ENCODE data around the gene ABLIM1.
A peak's percentile ranks its signal among the peaks of the same experiment; 100 is the strongest.

The ABLIM1 gene

GRCh38 chr10:114526126-114526503, 132.0 kb downstream of the ABLIM1 start:
- DNase-seq (ENCODE audit: extremely low read depth, low read depth), result no peak

GRCh38 chr10:114525368-114525949, 132.6 kb downstream of the ABLIM1 start:
- DNase-seq (ENCODE audit: extremely low read depth, low read depth), result no peak
- TF ChIP-seq CTCF (IDR thresholded peaks at IDR 0.05; ENCODE audit: low read depth, low read length), result no peak

More at GRCh38 chr10:114526126-114526503, 132.0 kb downstream of the ABLIM1 start:
- TF ChIP-seq CTCF (IDR thresholded peaks at IDR 0.05; ENCODE audit: low read depth, low read length), result no peak

GRCh38 chr10:114523876-114524275, 134.2 kb downstream of the ABLIM1 start:
- no peak for TF ChIP-seq CTCF (IDR thresholded peaks at IDR 0.05; ENCODE audit: low read depth, low read length)
- no peak for DNase-seq (ENCODE audit: extremely low read depth, low read depth)

GRCh38 chr10:114521255-114521654, 136.8 kb downstream of the ABLIM1 start:
- DNase-seq (ENCODE audit: extremely low read depth, low read depth), result no peak
- no peak for TF ChIP-seq CTCF (IDR thresholded peaks at IDR 0.05; ENCODE audit: low read depth, low read length)

GRCh38 chr10:114520453-114520852, 137.6 kb downstream of the ABLIM1 start:
- peak; percentile 52 for DNase-seq (ENCODE audit: extremely low read depth, low read depth)

GRCh38 chr10:114519756-114520293, 138.2 kb downstream of the ABLIM1 start:
- no peak for DNase-seq (ENCODE audit: extremely low read depth, low read depth)
- TF ChIP-seq CTCF (IDR thresholded peaks at IDR 0.05; ENCODE audit: low read depth, low read length), result no peak

More at GRCh38 chr10:114520453-114520852, 137.6 kb downstream of the ABLIM1 start:
- TF ChIP-seq CTCF (IDR thresholded peaks at IDR 0.05; ENCODE audit: low read depth, low read length), result no peak

- DNase-seq (ENCODE audit: extremely low read depth, low read depth), result no peak
- no peak for TF ChIP-seq CTCF (IDR thresholded peaks at IDR 0.05; ENCODE audit: low read depth, low read length)
These were observed 138.8 kb downstream of the ABLIM1 start for GRCh38 chr10:114519306-114519669.

Data from AG09319 (cell line).